Liver (tissue), 9 donors: ENCODE measurements around the gene NIPAL3. TPM values are rescaled to one million over a fixed set of nuclear protein-coding genes. Genes with fewer than 3 reads are reported as not detected.

Experiments
- DNase-seq: peaks from one replicate; pipeline ENCODE4 v3.0.0-alpha.2; 2017; ENCODE audit warnings: low spot score
- H3K27ac ChIP-seq, 2 donors: one replicate each; pipeline ENCODE4 v1.7.0; 2013; ENCODE audit warnings: inconsistent platforms in 2 of 2, low read length in 2 of 2, control low read depth in 1 of 2, low read depth in 1 of 2, mild to moderate bottlenecking in 1 of 2
- H3K27me3 ChIP-seq, 4 donors: one replicate each; pipeline versions ENCODE4 v1.6.1 to v1.7.0; 2013; ENCODE audit warnings: low read length in 3 of 4, inconsistent platforms in 1 of 4, mild to moderate bottlenecking in 1 of 4, moderate library complexity in 1 of 4; ENCODE audit not compliant: control insufficient read depth in 4 of 4, insufficient read depth in 4 of 4
- H3K36me3 ChIP-seq, 4 donors: one replicate each; pipeline versions ENCODE4 v1.6.1 to v1.7.0; 2013; ENCODE audit warnings: low read length in 3 of 4, mild to moderate bottlenecking in 3 of 4, low read depth in 1 of 4, moderate library complexity in 1 of 4; ENCODE audit not compliant: control insufficient read depth in 4 of 4, insufficient read depth in 3 of 4
- H3K4me1 ChIP-seq, 4 donors: one replicate each; pipeline versions ENCODE4 v1.6.1 to v1.7.0; 2013; ENCODE audit warnings: low read length in 3 of 4, mild to moderate bottlenecking in 3 of 4, moderate library complexity in 1 of 4; ENCODE audit not compliant: control insufficient read depth in 4 of 4, insufficient read depth in 4 of 4
- H3K4me3 ChIP-seq, 3 donors: one replicate each; pipeline versions ENCODE4 v1.6.1 to v1.7.0; 2013; ENCODE audit warnings: low read length in 3 of 3, control low read depth in 1 of 3, low read depth in 1 of 3, mild to moderate bottlenecking in 1 of 3
- H3K9ac ChIP-seq, 2 donors: one replicate each; pipeline ENCODE4 v1.7.0; 2013; ENCODE audit warnings: low read length in 2 of 2, mild to moderate bottlenecking in 2 of 2, moderate library complexity in 2 of 2, control low read depth in 1 of 2, low read depth in 1 of 2
- H3K9me3 ChIP-seq, 4 donors: one replicate each; pipeline versions ENCODE4 v1.6.1 to v1.7.0; 2013; ENCODE audit warnings: low read length in 3 of 4; ENCODE audit not compliant: control insufficient read depth in 4 of 4
- ATF3 ChIP-seq: IDR thresholded peaks from 2 replicates; pipeline ENCODE4 v1.6.1; 2016; ENCODE audit warnings: antibody characterized with exemption
- CTCF ChIP-seq: fragments of 150-350 bp; IDR thresholded peaks from 2 replicates; pipeline ENCODE4 v1.5.1; 2017; ENCODE audit warnings: improper control_type of control experiment, low read depth, low read length; ENCODE audit not compliant: missing input control
- EGR1 ChIP-seq, 2 donors: IDR thresholded peaks; 2 replicates each; pipeline ENCODE4 v1.6.1; 2016 to 2018; ENCODE audit warnings: antibody characterized with exemption in 2 of 2, low read depth in 2 of 2
- FOXA1 ChIP-seq: IDR thresholded peaks from 2 replicates; pipeline ENCODE4 v1.6.1; 2016; ENCODE audit warnings: antibody characterized with exemption
- FOXA2 ChIP-seq: IDR thresholded peaks from 2 replicates; pipeline ENCODE4 v1.6.1; 2016; ENCODE audit warnings: antibody characterized with exemption
- GABPA ChIP-seq, 2 donors: IDR thresholded peaks in 1 of 2; conservative IDR thresholded peaks in 1 of 2; 2 replicates each; pipeline ENCODE4 v1.6.1; 2016; ENCODE audit warnings: antibody characterized with exemption in 2 of 2, mild to moderate bottlenecking in 1 of 2, moderate library complexity in 1 of 2
- HNF4A ChIP-seq, 2 donors: conservative IDR thresholded peaks; 2 replicates each; pipeline ENCODE4 v1.6.1; 2016; ENCODE audit warnings: antibody characterized with exemption in 2 of 2, mild to moderate bottlenecking in 2 of 2
- HNF4G ChIP-seq: IDR thresholded peaks from 2 replicates; pipeline ENCODE4 v1.6.1; 2016; ENCODE audit warnings: antibody characterized with exemption
- JUND ChIP-seq, 2 donors: IDR thresholded peaks; 2 replicates each; pipeline ENCODE4 v1.6.1; 2016; ENCODE audit warnings: antibody characterized with exemption in 2 of 2
- MAX ChIP-seq: IDR thresholded peaks from 2 replicates; pipeline ENCODE4 v1.6.1; 2016; ENCODE audit warnings: antibody characterized with exemption
- NR2F2 ChIP-seq: IDR thresholded peaks from 2 replicates; pipeline ENCODE4 v1.6.1; 2016; ENCODE audit warnings: antibody characterized with exemption
- RAD21 ChIP-seq, 2 donors: IDR thresholded peaks; 2 replicates each; pipeline ENCODE4 v1.6.1; 2016; ENCODE audit warnings: antibody characterized with exemption in 2 of 2, mild to moderate bottlenecking in 2 of 2
- REST ChIP-seq: IDR thresholded peaks from 2 replicates; pipeline ENCODE4 v1.6.1; 2016; ENCODE audit warnings: antibody characterized with exemption, mild to moderate bottlenecking
- RXRA ChIP-seq, 2 donors: IDR thresholded peaks; 2 replicates each; pipeline ENCODE4 v1.6.1; 2017 to 2018; ENCODE audit warnings: antibody characterized with exemption in 2 of 2, mild to moderate bottlenecking in 1 of 2
- SP1 ChIP-seq: IDR thresholded peaks from 2 replicates; pipeline ENCODE4 v1.6.1; 2018; ENCODE audit warnings: antibody characterized with exemption, mild to moderate bottlenecking
- TAF1 ChIP-seq: conservative IDR thresholded peaks from 2 replicates; pipeline ENCODE4 v1.6.1; 2016; ENCODE audit warnings: antibody characterized with exemption, mild to moderate bottlenecking
- YY1 ChIP-seq: IDR thresholded peaks from 2 replicates; pipeline ENCODE4 v1.6.1; 2016; ENCODE audit warnings: antibody characterized with exemption, mild to moderate bottlenecking
- ZBTB33 ChIP-seq: IDR thresholded peaks from 2 replicates; pipeline ENCODE4 v1.6.1; 2016; ENCODE audit warnings: antibody characterized with exemption
- WGBS: extraction: QIAGEN DNeasy Blood & Tissue Kit; methylation state at CpG from one replicate; pipeline ENCODE4 v1.1.7; 2013; 5-methylcytosine and 5-hydroxymethylcytosine counted together
- polyA plus RNA-seq, 2 donors: library from polyadenylated mRNA; stranded (reverse) in 1 of 2; unstranded in 1 of 2; fragments of 200-250 nt in 1 of 2; fragments of >200 nt in 1 of 2; fragmentation: Nextera tagmentation in 1 of 2; extraction: Ambion mirVana in 1 of 2; gene quantifications; one replicate each; pipeline versions ENCODE4 v1.2.1 to v1.2.3, GENCODE V29; 2013 to 2015
- total RNA-seq, 2 donors: library from RNA; depleted of rRNA; stranded (reverse); fragments of >200 nt; gene quantifications; one replicate each; pipeline ENCODE4 v1.2.3, GENCODE V29; 2014
- donor health status: healthy.
- donor health status: healthy.
- donor health status: healthy.
- donor health status: healthy.
- donor health status: healthy.

The NIPAL3 gene
- total and polyA plus RNA-seq, 4 donors, result 3.0 to 12.0 (median 6.0) TPM

- H3K9ac ChIP-seq, result no peak overlapping the region
- no peaks in the 10 kb centered on the region for H3K36me3 ChIP-seq
- WGBS, result 47% methylated on average over 4 of the region's 4 CpGs
- no peak overlapping the region for H3K4me3 ChIP-seq
- DNase-seq, result no peak
- peak overlapping the region in 1 of 2 donors; percentile 28 for H3K27ac ChIP-seq
- peak; percentile 55 to 56 for TF ChIP-seq HNF4A (conservative IDR thresholded peaks at IDR 0.05)
- TF ChIP-seq YY1, result peak; percentile 10
- no peak for TF ChIP-seq NR2F2
- TF ChIP-seq RXRA (IDR thresholded peaks at IDR 0.05), result peak; percentile 70 to 73
- H3K27me3 ChIP-seq, result no peaks in the 10 kb centered on the region
- H3K9me3 ChIP-seq, result no peaks in the 10 kb centered on the region
- H3K4me1 ChIP-seq, result peaks cover 2 to 42% (median 42%) of the 10 kb centered on the region in 4 donors
Observed at GRCh38 chr1:24389231-24389678, 26.3 kb upstream of the NIPAL3 start.

GRCh38 chr1:24390924-24391782 lies 24.4 kb upstream of the NIPAL3 start:
- H3K36me3 ChIP-seq, result no peaks in the 10 kb centered on the region
- H3K27me3 ChIP-seq, result no peaks in the 10 kb centered on the region
- no peaks in the 10 kb centered on the region for H3K9me3 ChIP-seq
- 14% methylated on average over 12 of the region's 12 CpGs for WGBS
- peaks cover 2 to 42% (median 42%) of the 10 kb centered on the region in 4 donors for H3K4me1 ChIP-seq
- TF ChIP-seq TAF1 (no peak), RAD21 (IDR thresholded peaks at IDR 0.05) (peak; percentile 97 to 99), ZBTB33 (no peak), MAX (no peak), YY1 (no peak), ATF3 (no peak), SP1 (no peak), HNF4G (no peak), NR2F2 (peak; percentile 3), REST (no peak), FOXA2 (no peak), EGR1 (IDR thresholded peaks at IDR 0.05; ENCODE audit: low read depth in 2 of 2) (no peak), CTCF (peak; percentile 95), GABPA (IDR thresholded peaks at IDR 0.05 in 1 of 2, conservative IDR thresholded peaks at IDR 0.05 in 1 of 2) (no peak), JUND (IDR thresholded peaks at IDR 0.05) (no peak), HNF4A (conservative IDR thresholded peaks at IDR 0.05) (peak in 1 of 2 donors; percentile 27), RXRA (IDR thresholded peaks at IDR 0.05) (no peak), FOXA1 (no peak)
- peak overlapping the region; percentile 43 to 63 for H3K27ac ChIP-seq
- peak; percentile 59 for DNase-seq
- H3K9ac ChIP-seq, result peak overlapping the region; percentile 10 to 68
- no peak overlapping the region for H3K4me3 ChIP-seq
